HCT116 (cell line): ENCODE measurements around the gene PHF19. TPM values are rescaled to one million over a fixed set of nuclear protein-coding genes. Genes with fewer than 3 reads are reported as not detected.

Source experiments
- ATAC-seq: fragments of 200-7000 bp; cut with Tn5 transposase; 2 replicates; pipeline ENCODE4 v1.9.1; 2020; ENCODE audit warnings: mild to moderate bottlenecking, moderate library complexity
- BruUV-seq: library from RNA; stranded (reverse); fragments of 400-500 nt; replicated peaks from 2 replicates; lab custom pipeline; 2021; lab: Mats Ljungman, UMichigan
- CTCF ChIA-PET: fragments of 300-600 bp; sonication (Branson Sonifier 250); formaldehyde crosslinking; loops from one replicate; lab custom pipeline; 2021; ENCODE audit warnings: antibody characterized with exemption; lab: Charles Lee
- POLR2A ChIA-PET: fragments of 300-600, 350-600 bp; sonication (Branson Sonifier 250); formaldehyde crosslinking; loops from one replicate; lab custom pipeline; 2021; ENCODE audit warnings: antibody characterized with exemption; lab: Charles Lee
- RAD21 ChIA-PET, 2 experiments: fragments of 300-600 bp; sonication (Branson Sonifier 250); formaldehyde crosslinking; loops; one replicate each; lab custom pipeline; 2023; ENCODE audit warnings: low total read pairs in 2 of 2; ENCODE audit not compliant: uncharacterized antibody in 2 of 2, unreplicated experiment in 2 of 2, low non-redundant PET in 1 of 2; lab: Charles Lee
- DNase-seq: peaks from one replicate; pipeline ENCODE4 v3.0.0-alpha.2; 2010; ENCODE audit warnings: low read depth, low spot score
- H2AFZ ChIP-seq: fragments of 200-600 bp; shearing (Covaris generic), sonication (generic); 2 replicates; pipeline ENCODE4 v1.6.1; 2017; ENCODE audit warnings: low read depth, mixed run types, mixed read lengths, antibody characterized with exemption, low read length; ENCODE audit not compliant: poor library complexity, severe bottlenecking
- H3K27ac ChIP-seq: 2 replicates; pipeline ENCODE4 v1.5.1; 2012; ENCODE audit warnings: low read depth, low read length
- H3K27me3 ChIP-seq: fragments of 200-600 bp; sonication (generic); 2 replicates; pipeline ENCODE4 v1.6.1; 2016; ENCODE audit warnings: mixed run types, low read length, mixed read lengths; ENCODE audit not compliant: insufficient read depth
- H3K36me3 ChIP-seq, 2 experiments: fragments of 200-500 bp in 1 of 2; fragments of 200-600 bp in 1 of 2; sonication (Bioruptor generic) in 1 of 2; sonication (generic) in 1 of 2; 2 replicates each; pipeline versions ENCODE4 v1.5.1 to v1.6.1; 2014 to 2016; ENCODE audit warnings: low read length in 2 of 2, inconsistent platforms in 1 of 2, mixed read lengths in 1 of 2, mixed run types in 1 of 2; ENCODE audit not compliant: insufficient read depth in 2 of 2, control insufficient read depth in 1 of 2
- H3K4me1 ChIP-seq, 2 experiments: fragments of 200-600 bp in 1 of 2; sonication (generic) in 1 of 2; 2 replicates each; pipeline versions ENCODE4 v1.5.1 to v1.6.1; 2012 to 2017; ENCODE audit warnings: low read length in 2 of 2, inconsistent platforms in 1 of 2, mild to moderate bottlenecking in 1 of 2, mixed read lengths in 1 of 2, mixed run types in 1 of 2, moderate library complexity in 1 of 2; ENCODE audit not compliant: insufficient read depth in 2 of 2, control insufficient read depth in 1 of 2
- H3K4me2 ChIP-seq: fragments of 200-600 bp; sonication (generic); 2 replicates; pipeline ENCODE4 v1.6.1; 2017; ENCODE audit warnings: mixed run types, low read length, mixed read lengths
- H3K4me3 ChIP-seq, 2 experiments: fragments of 200-600 bp in 1 of 2; sonication (generic) in 1 of 2; replicated peaks in 1 of 2; 2 replicates each; pipeline ENCODE4 v1.5.1; 2011 to 2016; ENCODE audit warnings: low read length in 2 of 2, control low read depth in 1 of 2, low read depth in 1 of 2, mild to moderate bottlenecking in 1 of 2, mixed read lengths in 1 of 2, mixed run types in 1 of 2
- H3K79me2 ChIP-seq: fragments of 200-600 bp; sonication (generic); 2 replicates; pipeline ENCODE4 v1.6.1; 2017; ENCODE audit warnings: mild to moderate bottlenecking, mixed run types, low read length, moderate library complexity, mixed read lengths; ENCODE audit not compliant: insufficient read depth
- H3K9ac ChIP-seq: fragments of 200-600 bp; sonication (generic); 2 replicates; pipeline ENCODE4 v1.6.1; 2016; ENCODE audit warnings: low read length, mixed read lengths
- H3K9me2 ChIP-seq: fragments of 200-600 bp; sonication (generic), shearing (Covaris generic); 2 replicates; pipeline ENCODE4 v1.6.1; 2017; ENCODE audit warnings: mixed run types, mild to moderate bottlenecking, moderate library complexity; ENCODE audit not compliant: insufficient read depth
- H3K9me3 ChIP-seq, 2 experiments: fragments of 200-500 bp in 1 of 2; fragments of 200-600 bp in 1 of 2; sonication (Bioruptor generic) in 1 of 2; sonication (generic) in 1 of 2; 2 replicates each; pipeline ENCODE4 v1.6.1; 2014 to 2017; ENCODE audit warnings: low read length in 2 of 2, mixed read lengths in 2 of 2, inconsistent platforms in 1 of 2, low read depth in 1 of 2, mild to moderate bottlenecking in 1 of 2, mixed run types in 1 of 2, moderate library complexity in 1 of 2; ENCODE audit not compliant: control insufficient read depth in 1 of 2, insufficient read depth in 1 of 2
- H4K20me1 ChIP-seq: fragments of 200-600 bp; sonication (generic), shearing (Covaris generic); 2 replicates; pipeline ENCODE4 v1.6.1; 2017; ENCODE audit warnings: mixed run types, mild to moderate bottlenecking, moderate library complexity; ENCODE audit not compliant: insufficient read depth
- ATF3 ChIP-seq: IDR thresholded peaks from 2 replicates; pipeline ENCODE4 v1.6.1; 2012
- CBX3 ChIP-seq: IDR thresholded peaks from 2 replicates; pipeline ENCODE4 v1.6.1; 2012; ENCODE audit warnings: low read depth
- CEBPB ChIP-seq: IDR thresholded peaks from 2 replicates; pipeline ENCODE4 v1.6.1; 2012; ENCODE audit warnings: low read depth
- EGR1 ChIP-seq: IDR thresholded peaks from 2 replicates; pipeline ENCODE4 v1.6.1; 2012; ENCODE audit warnings: low read depth
- ELF1 ChIP-seq: IDR thresholded peaks from 2 replicates; pipeline ENCODE4 v1.6.1; 2012; ENCODE audit warnings: low read depth, borderline replicate concordance
- EZH2 ChIP-seq: fragments of 200-600 bp; sonication (generic); IDR thresholded peaks from 2 replicates; pipeline ENCODE4 v1.6.1; 2017; ENCODE audit warnings: antibody characterized with exemption, mixed run types
- EZH2phosphoT487 ChIP-seq: fragments of 200-600 bp; IDR thresholded peaks from 2 replicates; pipeline ENCODE4 v1.6.1; 2018; ENCODE audit warnings: antibody characterized with exemption, borderline replicate concordance
- MAX ChIP-seq: IDR thresholded peaks from 2 replicates; pipeline ENCODE4 v1.6.1; 2012
- POLR2A ChIP-seq: IDR thresholded peaks from 2 replicates; pipeline ENCODE4 v1.7.0; 2011; ENCODE audit warnings: borderline replicate concordance; ENCODE audit not compliant: insufficient read depth, insufficient read length; ENCODE audit errors: extremely low read depth
- POLR2AphosphoS5 ChIP-seq: IDR thresholded peaks from 2 replicates; pipeline ENCODE4 v1.6.1; 2011; ENCODE audit warnings: mild to moderate bottlenecking, low read depth, low read length, moderate library complexity
- RAD21 ChIP-seq: IDR thresholded peaks from 2 replicates; pipeline ENCODE4 v1.6.1; 2012; ENCODE audit warnings: low read depth, mild to moderate bottlenecking
- SIN3A ChIP-seq: IDR thresholded peaks from 2 replicates; pipeline ENCODE4 v1.6.1; 2012; ENCODE audit warnings: low read depth
- SP1 ChIP-seq: IDR thresholded peaks from 2 replicates; pipeline ENCODE4 v1.6.1; 2012; ENCODE audit warnings: low read depth
- SRF ChIP-seq: IDR thresholded peaks from 2 replicates; pipeline ENCODE4 v1.6.1; 2012; ENCODE audit warnings: low read depth
- TCF7L2 ChIP-seq: IDR thresholded peaks from 2 replicates; pipeline ENCODE4 v1.7.0; 2011; ENCODE audit warnings: borderline replicate concordance, inconsistent platforms; ENCODE audit not compliant: insufficient read depth, insufficient read length; ENCODE audit errors: extremely low read depth
- YY1 ChIP-seq: IDR thresholded peaks from 2 replicates; pipeline ENCODE4 v1.6.1; 2011; ENCODE audit warnings: low read length, low read depth, moderate library complexity, mild to moderate bottlenecking; ENCODE audit not compliant: insufficient replicate concordance; ENCODE audit errors: extremely low read depth
- ZFX ChIP-seq: fragments of 450-650 bp; IDR thresholded peaks from 2 replicates; pipeline ENCODE4 v1.6.1; 2017
- ZNF274 ChIP-seq: fragments of 200-500 bp; sonication (Bioruptor generic); IDR thresholded peaks from 2 replicates; pipeline ENCODE4 v1.6.1; 2014; ENCODE audit warnings: mild to moderate bottlenecking, low read depth, low read length, inconsistent platforms
- intact Hi-C: fragments of 100-400 bp; cut with micrococcal nuclease; formaldehyde crosslinking; loops from 2 replicates; pipeline ENCODE4 v1.10.0; 2022
- total RNA-seq: library from RNA; stranded (reverse); gene quantifications from one replicate; pipeline ENCODE4 v1.2.1, GENCODE V29; 2021; ENCODE audit not compliant: unreplicated experiment
- TF ChIP-seq, protein P1 (sequence below), 3 experiments: fragments of 200-600 bp in 1 of 3; sonication (generic) in 1 of 3; IDR thresholded peaks in 2 of 3; conservative IDR thresholded peaks in 1 of 3; 2 replicates each; pipeline ENCODE4 v1.5.1; 2012 to 2017; ENCODE audit warnings: low read depth in 2 of 3, low read length in 2 of 3, antibody characterized with exemption in 1 of 3, borderline replicate concordance in 1 of 3, control low read depth in 1 of 3, mild to moderate bottlenecking in 1 of 3, mixed read lengths in 1 of 3, mixed run types in 1 of 3, moderate library complexity in 1 of 3; ENCODE audit not compliant: insufficient read depth in 1 of 3
- TF ChIP-seq, protein P2 (sequence below): IDR thresholded peaks from 2 replicates; pipeline ENCODE4 v1.6.1; 2011; ENCODE audit warnings: mild to moderate bottlenecking, low read length, moderate library complexity; ENCODE audit not compliant: insufficient replicate concordance; ENCODE audit errors: extremely low read depth

PHF19 gene
- total RNA-seq, 1 experiment from 2014 or later: 74.0 TPM

DNA sequence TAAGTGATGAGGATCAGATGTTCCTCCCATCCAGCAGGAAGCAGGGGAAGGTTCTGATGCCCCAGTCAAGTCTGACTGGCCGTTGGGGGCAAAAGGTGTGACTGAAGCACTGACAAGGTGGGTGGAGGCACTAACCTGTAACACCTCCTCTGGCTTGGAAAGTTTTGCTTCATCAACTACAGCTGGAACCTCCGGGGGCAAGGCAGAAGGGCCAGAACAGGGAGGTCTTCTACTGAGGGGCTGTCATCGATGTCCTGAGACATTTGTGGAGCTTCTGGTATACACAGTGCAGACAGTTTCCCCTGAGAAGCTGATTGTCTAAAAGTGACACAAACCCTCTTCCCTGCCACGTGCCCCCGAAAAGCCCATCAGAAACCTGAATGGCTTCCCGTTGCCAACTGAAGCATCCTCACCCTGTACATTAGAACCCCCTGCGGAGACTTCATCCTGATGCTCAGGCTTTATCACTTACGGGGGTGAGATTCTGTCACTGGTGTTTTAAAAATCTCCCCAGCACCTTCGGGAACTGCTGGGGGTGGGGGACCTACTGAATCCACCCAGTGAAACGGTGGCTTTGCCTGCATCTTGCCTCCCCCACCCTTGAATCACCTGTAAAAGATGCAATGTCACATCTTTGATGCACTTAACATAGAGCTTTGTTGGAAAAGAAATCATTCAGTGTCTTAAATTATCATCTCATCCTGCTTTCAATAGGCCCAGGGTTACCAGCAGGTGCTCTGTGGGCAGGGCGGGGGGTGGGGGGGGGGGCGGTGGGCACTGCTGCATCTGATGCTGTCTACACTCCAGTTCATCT is 25.0 kb upstream of the PHF19 start (continued):
- TF ChIP-seq YY1: no peak
- TF ChIP-seq SP1: no peak
- TF ChIP-seq TCF7L2: no peak
- TF ChIP-seq ZFX: no peak
- TF ChIP-seq SIN3A: no peak
- no peak for TF ChIP-seq EGR1
- TF ChIP-seq EZH2phosphoT487: no peak
- no peak for TF ChIP-seq MAX
- no peak for TF ChIP-seq CEBPB
- TF ChIP-seq ATF3: no peak

- POLR2A ChIA-PET: no interaction called here
- Histone ChIP-seq H4K20me1 (no peaks in the 10 kb centered on the region), H3K9me2 (no peaks in the 10 kb centered on the region), H3K4me1 (peaks cover 5 to 8% of the 10 kb centered on the region in 2 experiments; a peak in 3 of 4 replicates), H3K27me3 (no peaks in the 10 kb centered on the region), H3K27ac (no peak overlapping the region), H3K9ac (no peak overlapping the region), H3K4me2 (no peak overlapping the region), H3K9me3 (no peaks in the 10 kb centered on the region), H3K4me3 (no peak overlapping the region), H3K36me3 (no peaks in the 10 kb centered on the region), H3K79me2 (no peaks in the 10 kb centered on the region), H2AFZ (no peak overlapping the region)
- CTCF ChIA-PET: no interaction called here
- ATAC-seq (no peak), DNase-seq (no peak)
- intact Hi-C loops: no loop called here
- RAD21 ChIA-PET: no interaction called here
- BruUV-seq: no TSS peak
- no peak for TF ChIP-seq EZH2
- TF ChIP-seq CBX3: no peak
- no peak for TF ChIP-seq POLR2A
- TF ChIP-seq, protein P1, sequence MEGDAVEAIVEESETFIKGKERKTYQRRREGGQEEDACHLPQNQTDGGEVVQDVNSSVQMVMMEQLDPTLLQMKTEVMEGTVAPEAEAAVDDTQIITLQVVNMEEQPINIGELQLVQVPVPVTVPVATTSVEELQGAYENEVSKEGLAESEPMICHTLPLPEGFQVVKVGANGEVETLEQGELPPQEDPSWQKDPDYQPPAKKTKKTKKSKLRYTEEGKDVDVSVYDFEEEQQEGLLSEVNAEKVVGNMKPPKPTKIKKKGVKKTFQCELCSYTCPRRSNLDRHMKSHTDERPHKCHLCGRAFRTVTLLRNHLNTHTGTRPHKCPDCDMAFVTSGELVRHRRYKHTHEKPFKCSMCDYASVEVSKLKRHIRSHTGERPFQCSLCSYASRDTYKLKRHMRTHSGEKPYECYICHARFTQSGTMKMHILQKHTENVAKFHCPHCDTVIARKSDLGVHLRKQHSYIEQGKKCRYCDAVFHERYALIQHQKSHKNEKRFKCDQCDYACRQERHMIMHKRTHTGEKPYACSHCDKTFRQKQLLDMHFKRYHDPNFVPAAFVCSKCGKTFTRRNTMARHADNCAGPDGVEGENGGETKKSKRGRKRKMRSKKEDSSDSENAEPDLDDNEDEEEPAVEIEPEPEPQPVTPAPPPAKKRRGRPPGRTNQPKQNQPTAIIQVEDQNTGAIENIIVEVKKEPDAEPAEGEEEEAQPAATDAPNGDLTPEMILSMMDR (IDR thresholded peaks at IDR 0.05 in 2 of 3, conservative IDR thresholded peaks at IDR 0.05 in 1 of 3; ENCODE audit: borderline replicate concordance in 1 of 3, insufficient read depth in 1 of 3, low read depth in 2 of 3, low read length in 2 of 3): no peak
- no peak for TF ChIP-seq ELF1
- no peak for TF ChIP-seq RAD21
- TF ChIP-seq SRF: no peak
- TF ChIP-seq ZNF274: no peak
- TF ChIP-seq TCF7L2: no peak
- TF ChIP-seq SP1: no peak
- no peak for TF ChIP-seq CEBPB
- TF ChIP-seq, protein P2, sequence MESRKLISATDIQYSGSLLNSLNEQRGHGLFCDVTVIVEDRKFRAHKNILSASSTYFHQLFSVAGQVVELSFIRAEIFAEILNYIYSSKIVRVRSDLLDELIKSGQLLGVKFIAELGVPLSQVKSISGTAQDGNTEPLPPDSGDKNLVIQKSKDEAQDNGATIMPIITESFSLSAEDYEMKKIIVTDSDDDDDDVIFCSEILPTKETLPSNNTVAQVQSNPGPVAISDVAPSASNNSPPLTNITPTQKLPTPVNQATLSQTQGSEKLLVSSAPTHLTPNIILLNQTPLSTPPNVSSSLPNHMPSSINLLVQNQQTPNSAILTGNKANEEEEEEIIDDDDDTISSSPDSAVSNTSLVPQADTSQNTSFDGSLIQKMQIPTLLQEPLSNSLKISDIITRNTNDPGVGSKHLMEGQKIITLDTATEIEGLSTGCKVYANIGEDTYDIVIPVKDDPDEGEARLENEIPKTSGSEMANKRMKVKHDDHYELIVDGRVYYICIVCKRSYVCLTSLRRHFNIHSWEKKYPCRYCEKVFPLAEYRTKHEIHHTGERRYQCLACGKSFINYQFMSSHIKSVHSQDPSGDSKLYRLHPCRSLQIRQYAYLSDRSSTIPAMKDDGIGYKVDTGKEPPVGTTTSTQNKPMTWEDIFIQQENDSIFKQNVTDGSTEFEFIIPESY: no peak
- TF ChIP-seq SIN3A: no peak
- no peak for TF ChIP-seq POLR2AphosphoS5
- no peak for TF ChIP-seq YY1
These were observed 23.8 kb upstream of the PHF19 start for GRCh38 chr9:120900824-120901223.
